KG1 (cell line): ENCODE results near the gene WNT11.
A peak's percentile ranks its signal among the peaks of the same experiment; 100 is the strongest.

Experiments used
- DNase-seq: peaks from one replicate; lab custom pipeline; 2025; lab: John Stamatoyannopoulos, UW

The WNT11 gene

GRCh38 chr11:76237914-76238313 is 31.6 kb upstream of the WNT11 start:
- no peak for DNase-seq

GRCh38 chr11:76237000-76237649 is 30.8 kb upstream of the WNT11 start:
- DNase-seq, result no peak

GRCh38 chr11:76236092-76236999 is 30.0 kb upstream of the WNT11 start:
- DNase-seq, result peak; percentile 84

- peak; percentile 96 for DNase-seq
Measured at GRCh38 chr11:76235233-76236091, 29.2 kb upstream of the WNT11 start.

GRCh38 chr11:76234416-76235232 is 28.3 kb upstream of the WNT11 start:
- peak; percentile 79 for DNase-seq

- no peak for DNase-seq
Measured at GRCh38 chr11:76234021-76234415, 27.7 kb upstream of the WNT11 start.

- no peak for DNase-seq
Measured at GRCh38 chr11:76233196-76233921, 27.1 kb upstream of the WNT11 start.

- no peak for DNase-seq
Measured at GRCh38 chr11:76232026-76232665, 25.8 kb upstream of the WNT11 start.

- DNase-seq, result no peak
Measured at GRCh38 chr11:76231121-76231738, 24.9 kb upstream of the WNT11 start.

GRCh38 chr11:76230392-76230791 is 24.1 kb upstream of the WNT11 start:
- DNase-seq, result no peak

- DNase-seq, result no peak
Measured at GRCh38 chr11:76229690-76230240, 23.5 kb upstream of the WNT11 start.

GRCh38 chr11:76228875-76229149 is 22.5 kb upstream of the WNT11 start:
- DNase-seq, result no peak

GRCh38 chr11:76228071-76228874 is 22.0 kb upstream of the WNT11 start:
- no peak for DNase-seq

GRCh38 chr11:76226626-76227025 is 20.3 kb upstream of the WNT11 start:
- DNase-seq, result no peak

- DNase-seq, result no peak
Measured at GRCh38 chr11:76225122-76225611, 18.9 kb upstream of the WNT11 start.

- DNase-seq, result no peak
Measured at GRCh38 chr11:76224461-76225121, 18.3 kb upstream of the WNT11 start.

- DNase-seq, result no peak
Measured at GRCh38 chr11:76221365-76221764, 15.1 kb upstream of the WNT11 start.

- no peak for DNase-seq
Measured at GRCh38 chr11:76219243-76219642, 12.9 kb upstream of the WNT11 start.
